ENCODE results near the gene APP. TPM values are rescaled to one million over a fixed set of nuclear protein-coding genes. Genes with fewer than 3 reads are reported as not detected.
A peak's percentile ranks its signal among the peaks of the same experiment; 100 is the strongest.

APP gene
- total RNA-seq, 1 donor from 2014 or later, result 1,827 TPM

DNA sequence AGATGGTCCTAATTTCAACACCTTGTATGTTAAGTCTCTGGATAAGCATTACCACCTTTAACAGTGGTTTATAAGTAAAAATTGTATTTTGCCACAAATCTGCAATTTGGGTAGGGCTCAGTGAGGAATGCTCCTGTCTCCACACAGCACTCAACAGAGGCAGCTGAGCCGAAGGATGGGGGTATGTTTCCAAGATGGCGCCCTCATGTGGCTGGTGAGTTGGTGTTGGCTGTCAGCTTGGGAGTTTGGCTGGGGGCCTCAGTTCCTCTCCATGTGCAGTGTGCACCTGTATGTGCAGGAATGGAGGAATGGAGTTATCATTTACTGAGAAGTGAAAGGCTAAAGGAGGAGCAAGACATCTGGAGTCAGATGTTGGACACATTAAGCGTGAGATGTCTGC lies 299.0 kb downstream of the APP start:
- no peak for DNase-seq (ENCODE audit: low read depth)

DNA sequence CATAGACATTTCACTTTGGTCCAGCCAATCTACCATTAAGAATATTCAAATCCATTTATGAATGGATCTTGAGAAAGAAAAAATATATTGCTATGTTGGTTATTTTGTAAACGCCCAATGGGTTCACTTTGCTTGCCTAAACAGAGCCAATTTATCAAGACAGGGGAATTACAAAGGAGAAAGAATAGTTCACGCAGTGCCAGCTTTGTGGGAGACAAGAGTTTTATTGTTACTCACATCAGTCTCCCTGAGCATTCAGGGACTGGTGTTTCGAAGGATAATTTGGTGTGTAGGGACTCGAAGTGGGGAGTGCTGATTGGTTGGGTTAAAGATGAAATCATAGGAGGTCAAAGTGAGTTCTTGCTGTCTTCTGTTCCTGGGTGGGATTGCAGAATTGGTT lies 300.5 kb downstream of the APP start:
- no peak for DNase-seq (ENCODE audit: low read depth)

GRCh38 chr21:25867061-25867460 lies 303.5 kb downstream of the APP start:
- no peak for DNase-seq (ENCODE audit: low read depth)

GRCh38 chr21:25863747-25864146 lies 306.8 kb downstream of the APP start:
- DNase-seq (ENCODE audit: low read depth), result no peak

- no peak for DNase-seq (ENCODE audit: low read depth)
Observed at GRCh38 chr21:25863031-25863430, 307.5 kb downstream of the APP start.

DNA sequence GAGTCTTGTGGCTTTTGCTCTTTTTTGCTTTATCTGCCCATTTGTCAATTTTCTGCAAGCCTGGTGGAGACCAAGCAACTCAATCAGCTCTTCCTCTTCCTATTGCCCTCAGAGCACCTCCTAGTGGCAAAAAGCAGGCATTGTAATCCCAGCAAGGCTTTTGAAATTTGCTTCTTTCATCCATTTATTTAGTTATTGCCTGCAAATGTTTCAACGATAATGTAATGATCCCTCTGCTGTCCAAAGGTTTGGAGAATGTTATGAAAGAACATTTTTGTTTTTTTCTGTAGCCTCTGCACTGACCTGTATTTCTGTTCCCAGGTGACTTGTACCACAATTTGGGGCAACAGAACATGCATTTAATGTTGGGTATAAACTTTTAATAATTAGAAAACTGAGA lies 308.0 kb downstream of the APP start:
- peak; percentile 42 for DNase-seq (ENCODE audit: low read depth)

- DNase-seq (ENCODE audit: low read depth), result no peak
Observed at GRCh38 chr21:25862112-25862511, 308.5 kb downstream of the APP start.

DNA sequence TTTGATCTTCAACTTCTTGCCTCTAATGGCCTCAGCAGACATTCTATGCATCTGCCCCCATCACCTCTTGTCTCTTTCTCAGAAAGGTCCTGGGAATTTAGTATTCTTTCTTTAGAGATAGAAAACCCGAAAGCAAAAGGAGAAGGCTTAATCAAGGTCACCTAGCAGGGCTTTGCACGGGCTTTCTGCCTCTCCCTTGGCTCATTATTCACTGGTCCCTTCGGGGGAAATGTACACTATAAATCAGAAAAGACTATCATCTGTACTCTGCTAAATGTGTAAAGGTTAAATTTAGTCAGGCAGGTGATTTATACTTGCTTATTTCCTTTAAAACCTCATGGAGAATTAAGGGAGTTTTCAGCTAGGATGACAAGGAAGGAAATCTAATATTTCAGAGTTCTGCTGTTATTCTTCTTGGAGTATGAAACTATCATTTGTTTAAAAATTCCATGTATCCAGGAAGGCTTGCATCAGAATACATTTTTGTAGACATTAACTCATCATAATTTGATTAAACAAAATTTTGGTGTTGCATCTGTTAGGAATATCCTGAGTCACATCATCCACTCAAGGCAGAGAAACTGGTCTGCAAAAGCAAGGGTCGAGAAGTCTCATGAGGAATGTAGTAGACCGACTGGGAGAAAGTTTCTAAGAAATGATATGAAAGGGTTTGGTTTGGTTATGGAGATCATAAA lies 311.2 kb downstream of the APP start:
- DNase-seq (ENCODE audit: low read depth), result no peak

DNA sequence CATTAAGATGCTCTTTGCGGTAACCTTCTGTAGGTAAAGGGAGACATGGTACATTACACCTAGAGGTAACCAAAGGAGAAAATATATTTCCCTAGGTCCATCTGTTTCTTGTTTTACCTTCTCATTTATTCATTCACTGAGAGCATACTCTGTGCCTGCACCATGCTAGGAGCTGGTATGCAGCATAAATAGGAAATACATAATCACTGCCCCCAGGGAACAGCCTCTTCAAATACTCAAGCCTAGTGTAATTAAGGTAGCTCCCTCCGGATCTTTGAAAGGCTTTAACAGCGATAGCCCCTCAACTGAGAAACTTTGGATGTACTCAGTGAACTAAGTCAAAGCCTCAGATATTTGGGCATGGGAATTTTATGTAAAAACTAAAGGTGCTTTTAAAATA lies 312.2 kb downstream of the APP start:
- DNase-seq (ENCODE audit: low read depth), result no peak

DNA sequence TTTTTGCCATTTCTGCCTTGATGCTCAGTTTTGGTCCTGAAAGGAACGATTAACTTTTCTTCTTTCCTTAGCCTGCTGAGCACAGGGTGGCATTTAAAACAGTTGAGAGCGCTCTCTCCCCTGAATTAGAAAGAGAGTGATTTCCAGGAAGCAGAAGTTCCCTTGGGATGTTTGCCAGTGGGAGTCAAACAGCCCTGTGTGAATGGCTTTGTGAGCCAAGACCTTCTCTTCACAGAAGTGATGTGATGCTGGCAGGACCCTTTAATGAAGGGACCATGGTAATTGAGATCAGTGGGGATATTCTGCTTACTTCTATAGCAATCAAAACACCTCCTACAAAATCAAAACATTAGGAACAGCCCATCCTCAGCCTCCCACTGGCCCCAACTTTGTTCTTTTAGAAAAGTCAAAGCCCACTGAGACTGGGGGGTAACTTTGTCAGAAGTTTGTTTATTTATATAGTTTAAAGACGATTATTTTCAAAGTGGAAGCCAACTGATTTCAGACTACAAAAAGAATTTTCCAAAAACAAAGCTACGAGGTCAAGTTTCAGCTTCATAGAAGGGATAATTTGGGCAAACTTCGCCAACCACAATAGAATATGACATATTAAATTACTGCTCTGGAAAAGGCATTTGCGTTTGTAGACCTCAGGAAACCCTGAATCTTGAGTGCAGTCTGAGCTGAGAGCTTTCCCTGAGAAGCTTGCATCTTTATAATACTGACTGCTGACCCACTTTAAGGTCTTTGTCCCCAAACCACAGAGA lies 313.1 kb downstream of the APP start:
- DNase-seq (ENCODE audit: low read depth), result no peak

DNA sequence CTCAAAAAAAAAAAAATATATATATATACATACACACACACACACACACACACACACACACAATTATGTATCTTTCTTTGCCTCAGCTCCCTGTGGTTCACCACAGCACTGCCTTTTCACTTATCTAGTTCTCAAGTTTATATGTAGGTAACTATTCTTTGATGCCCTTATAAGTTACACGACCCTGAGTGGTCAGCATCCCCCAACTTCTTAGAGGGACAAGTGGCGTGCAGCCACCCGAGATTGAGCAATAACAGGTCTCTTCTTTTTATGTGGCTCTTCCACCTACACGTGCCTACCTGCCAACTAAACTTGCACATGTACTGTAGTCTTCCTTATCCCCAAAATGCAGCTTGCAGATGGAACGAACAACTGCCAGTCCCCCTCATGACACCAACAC lies 315.0 kb downstream of the APP start:
- no peak for DNase-seq (ENCODE audit: low read depth)

DNA sequence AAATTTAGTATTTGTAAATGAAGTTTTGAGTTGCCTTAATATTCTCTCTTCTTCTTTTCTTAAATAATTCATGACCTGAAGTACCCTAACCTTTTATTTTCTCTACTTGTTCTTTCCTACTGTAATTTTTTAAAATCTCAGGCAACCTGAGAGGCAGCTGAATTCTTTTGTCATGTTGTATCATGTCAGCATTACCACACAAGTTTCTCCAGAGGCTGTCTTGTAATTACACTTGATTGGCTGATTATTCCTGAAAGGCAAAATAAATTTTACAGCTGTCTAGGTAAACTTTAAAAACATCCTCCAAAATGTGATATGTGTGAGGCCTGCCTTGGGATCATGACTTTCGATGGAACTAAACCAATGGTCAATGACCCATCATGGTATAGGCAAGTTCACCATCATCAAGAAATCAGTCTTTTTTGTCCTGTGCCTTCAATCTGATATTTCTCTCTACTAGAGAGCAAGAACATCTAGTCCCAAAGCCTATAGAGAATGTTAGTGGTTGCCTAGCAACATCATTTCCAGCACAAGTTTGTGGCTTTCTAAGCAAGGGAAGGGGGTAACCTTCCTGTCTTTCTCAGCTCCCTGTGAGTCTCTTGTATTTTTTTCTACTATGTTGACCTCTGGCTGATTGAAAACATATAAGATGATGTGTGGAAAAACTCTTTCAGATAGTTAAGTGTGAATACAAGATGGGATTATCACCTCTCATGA lies 320.3 kb downstream of the APP start:
- peak; percentile 21 for DNase-seq (ENCODE audit: low read depth)

DNA sequence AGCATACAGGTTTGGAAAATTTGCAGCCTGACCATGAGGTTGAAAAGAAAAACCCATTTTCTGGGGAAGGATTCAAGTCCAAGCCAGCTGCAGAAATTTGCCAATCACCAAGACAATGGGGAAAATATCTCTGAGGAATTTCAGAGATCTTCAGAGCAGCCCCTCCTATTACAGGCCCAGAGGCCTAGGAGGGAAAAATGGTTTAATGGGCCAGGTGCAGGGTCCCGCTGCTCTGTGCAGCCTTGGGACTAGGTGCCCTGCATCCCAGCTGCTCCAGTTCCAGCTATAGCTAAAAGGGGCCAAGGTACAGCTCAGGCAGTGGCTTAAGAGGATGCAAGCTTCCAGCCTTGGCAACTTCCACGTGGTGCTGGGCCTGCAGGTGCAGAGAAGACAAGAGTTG lies 322.3 kb downstream of the APP start:
- DNase-seq (ENCODE audit: low read depth), result no peak

DNA sequence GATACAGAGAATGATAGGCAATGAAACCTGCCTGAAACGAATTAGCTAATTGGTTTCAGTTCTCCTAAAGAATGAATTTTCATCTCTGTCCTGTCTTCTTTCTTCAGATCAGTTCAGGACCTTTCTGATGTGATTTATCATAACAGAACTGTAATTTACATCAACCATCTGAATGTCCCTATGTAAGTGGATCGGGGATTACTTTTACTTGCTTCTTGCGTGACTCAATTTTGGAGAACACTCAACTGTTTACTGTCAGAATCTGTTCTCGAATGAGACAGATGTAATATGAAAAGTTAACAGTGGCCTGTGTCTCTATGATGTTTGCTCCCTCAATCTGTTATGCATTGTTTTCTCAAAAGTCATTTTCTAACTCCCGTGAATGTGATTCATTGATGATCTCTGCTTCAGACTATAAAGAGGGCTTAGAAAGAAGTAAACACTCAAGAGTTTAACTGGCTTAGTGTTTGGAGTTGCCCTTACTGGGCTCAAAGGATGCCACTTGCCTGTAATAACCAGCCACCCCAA lies 324.8 kb downstream of the APP start:
- peak; percentile 12 for DNase-seq (ENCODE audit: low read depth)

DNA sequence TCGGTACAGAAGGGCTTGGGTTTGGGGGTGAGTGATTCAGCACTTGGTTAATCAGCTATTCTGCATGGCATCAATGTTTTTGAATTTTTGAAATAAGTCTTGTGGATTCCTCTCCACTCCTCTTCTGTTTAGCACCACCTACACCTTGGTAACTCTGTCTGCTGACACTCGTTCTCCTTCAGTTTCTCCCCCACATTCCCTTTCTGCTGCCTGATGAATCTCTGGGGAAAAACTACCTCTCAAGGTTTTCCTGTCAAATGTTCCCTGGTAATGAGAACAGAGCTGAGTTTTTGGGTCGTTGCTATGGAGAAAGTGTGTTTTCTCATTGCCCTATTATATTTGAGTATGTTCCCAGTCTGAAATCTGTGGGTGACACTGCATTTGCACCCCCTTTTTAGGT lies 327.6 kb downstream of the APP start:
- DNase-seq (ENCODE audit: low read depth), result no peak

- peak; percentile 49 for DNase-seq (ENCODE audit: low read depth)
Observed at GRCh38 chr21:25838809-25839208, 331.8 kb downstream of the APP start.

DNA sequence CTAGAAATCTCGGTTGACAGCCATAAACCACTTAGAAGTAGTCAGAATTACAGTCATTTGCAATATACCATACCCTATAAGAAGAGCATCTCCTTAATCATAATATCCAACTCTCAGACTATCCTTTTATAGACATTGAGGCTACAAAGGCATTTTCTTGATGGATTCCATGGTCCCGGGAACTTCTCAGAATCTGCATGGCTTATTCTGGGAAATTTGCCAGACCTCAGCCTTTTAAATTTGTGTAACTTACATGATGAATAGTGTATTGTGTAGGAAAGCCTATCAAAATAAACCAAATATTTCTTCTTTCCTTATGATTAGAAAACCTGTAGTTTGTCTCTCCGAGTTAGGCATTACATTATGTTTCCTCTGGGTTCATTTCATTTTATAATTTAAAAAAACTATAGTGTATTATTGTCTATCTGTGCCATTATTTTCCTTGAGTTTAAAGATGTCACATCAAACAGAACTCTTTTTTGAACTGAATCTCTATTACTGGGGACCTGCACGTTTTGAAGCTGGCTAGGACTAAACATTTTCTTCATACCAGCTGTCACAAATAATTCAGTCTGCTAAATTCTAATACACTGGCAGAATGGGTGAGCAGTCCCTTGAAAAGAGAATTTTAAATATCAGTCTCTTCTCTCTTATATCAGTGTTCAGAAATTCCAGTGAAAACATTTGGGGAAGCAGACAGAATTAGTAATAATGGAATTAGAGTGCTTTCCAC lies 332.9 kb downstream of the APP start:
- peak; percentile 60 for DNase-seq (ENCODE audit: low read depth)

GRCh38 chr21:25836396-25836795 lies 334.2 kb downstream of the APP start:
- peak; percentile 22 for DNase-seq (ENCODE audit: low read depth)

- DNase-seq (ENCODE audit: low read depth), result peak; percentile 45
Observed at GRCh38 chr21:25834381-25834780, 336.2 kb downstream of the APP start.

DNA sequence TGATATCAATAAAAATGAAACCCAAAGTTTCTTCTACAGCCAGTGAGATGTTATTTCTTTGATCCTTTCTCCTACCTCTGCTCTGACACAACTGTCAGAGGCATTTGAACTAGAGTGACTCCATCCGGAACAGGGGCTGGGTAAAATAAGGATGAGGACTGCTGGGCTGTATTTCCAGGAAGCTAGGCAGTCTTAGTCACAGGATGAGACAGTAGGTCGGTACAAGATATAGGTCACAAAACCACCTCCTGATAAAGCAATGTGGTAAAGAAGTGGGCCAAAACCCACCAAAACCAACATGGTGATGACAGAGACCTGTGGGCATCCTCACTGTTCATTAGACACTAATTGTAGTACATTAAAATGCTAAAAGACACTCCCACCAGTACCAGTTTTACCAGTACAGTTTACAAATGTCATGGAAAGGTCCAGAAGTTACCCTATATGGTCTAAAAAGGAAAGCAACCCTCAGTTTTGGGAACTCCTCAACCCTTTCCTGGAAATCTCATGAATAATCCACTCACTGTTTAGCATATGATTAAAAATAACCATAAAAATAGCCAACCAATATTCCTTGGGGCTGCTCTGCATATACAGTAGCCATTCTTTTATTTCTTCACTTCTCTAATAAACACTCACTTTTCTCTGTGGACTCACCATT lies 339.1 kb downstream of the APP start:
- no peak for DNase-seq (ENCODE audit: low read depth)

All from renal cortical epithelial cell (primary cell).